C4-2B (cell line): ENCODE results near the gene HOXB5.

Experiments used
- ZFX ChIP-seq: fragments of 450-650 bp; IDR thresholded peaks from 2 replicates; pipeline ENCODE4 v1.6.1; 2017
- TF ChIP-seq, protein P1 (sequence below): fragments of 450-650 bp; conservative IDR thresholded peaks from 2 replicates; pipeline ENCODE4 v1.5.1; 2017; ENCODE audit warnings: mild to moderate bottlenecking

DNA sequence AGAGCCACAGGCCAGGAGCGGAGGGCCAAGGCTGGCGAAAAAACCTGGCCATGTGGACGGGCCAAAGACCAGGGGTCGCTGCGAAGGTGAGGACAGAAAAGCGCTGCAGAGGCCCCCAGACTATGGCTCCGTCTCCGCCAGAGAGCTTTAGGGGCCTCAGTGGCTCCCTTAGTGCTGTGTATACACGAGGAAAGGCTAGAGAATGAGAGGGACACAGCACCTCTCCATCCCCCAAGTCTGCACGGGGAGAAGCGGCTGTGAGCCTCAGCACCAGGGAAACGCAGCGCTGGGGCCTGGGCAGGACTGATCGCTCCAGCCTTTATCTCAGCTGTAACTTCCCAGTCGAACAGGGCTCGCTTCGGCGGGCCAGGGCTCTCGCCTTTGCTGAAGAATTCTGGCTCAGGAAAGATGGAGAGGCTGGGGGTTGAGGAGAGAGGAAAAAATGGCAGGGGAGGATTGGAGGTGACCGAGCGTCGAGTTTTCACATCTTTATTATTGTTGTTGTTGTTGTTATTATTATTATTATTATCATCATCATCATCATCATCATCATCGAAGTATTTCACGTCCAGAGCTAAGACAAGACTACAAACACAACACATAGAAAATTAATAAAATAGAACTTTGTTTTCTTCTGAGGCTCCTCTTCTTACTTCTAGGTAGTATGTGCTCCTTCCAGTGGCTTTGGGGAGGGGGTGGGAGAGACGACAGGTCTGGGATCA lies 1.9 kb upstream of the HOXB5 start:
- TF ChIP-seq, protein P1, sequence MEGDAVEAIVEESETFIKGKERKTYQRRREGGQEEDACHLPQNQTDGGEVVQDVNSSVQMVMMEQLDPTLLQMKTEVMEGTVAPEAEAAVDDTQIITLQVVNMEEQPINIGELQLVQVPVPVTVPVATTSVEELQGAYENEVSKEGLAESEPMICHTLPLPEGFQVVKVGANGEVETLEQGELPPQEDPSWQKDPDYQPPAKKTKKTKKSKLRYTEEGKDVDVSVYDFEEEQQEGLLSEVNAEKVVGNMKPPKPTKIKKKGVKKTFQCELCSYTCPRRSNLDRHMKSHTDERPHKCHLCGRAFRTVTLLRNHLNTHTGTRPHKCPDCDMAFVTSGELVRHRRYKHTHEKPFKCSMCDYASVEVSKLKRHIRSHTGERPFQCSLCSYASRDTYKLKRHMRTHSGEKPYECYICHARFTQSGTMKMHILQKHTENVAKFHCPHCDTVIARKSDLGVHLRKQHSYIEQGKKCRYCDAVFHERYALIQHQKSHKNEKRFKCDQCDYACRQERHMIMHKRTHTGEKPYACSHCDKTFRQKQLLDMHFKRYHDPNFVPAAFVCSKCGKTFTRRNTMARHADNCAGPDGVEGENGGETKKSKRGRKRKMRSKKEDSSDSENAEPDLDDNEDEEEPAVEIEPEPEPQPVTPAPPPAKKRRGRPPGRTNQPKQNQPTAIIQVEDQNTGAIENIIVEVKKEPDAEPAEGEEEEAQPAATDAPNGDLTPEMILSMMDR, result no peak
- TF ChIP-seq ZFX, result no peak
